D721Med (cell line): ENCODE data around the gene PPP1CA.
A peak's percentile ranks its signal among the peaks of the same experiment; 100 is the strongest.
"Not testable (repeated sequence)": the region's sequence is repeated elsewhere in the genome, so short reads cannot be mapped to it uniquely, and the experiment has no call there.

Experiments
- DNase-seq: peaks from one replicate; pipeline ENCODE4 v3.0.0; 2011; ENCODE audit warnings: low spot score; ENCODE audit not compliant: insufficient read length
- FAIRE-seq: peaks from 2 replicates; lab custom pipeline; 2011; peaks lifted over from hg19 to GRCh38; lab: Jason Lieb, UNC
- TF ChIP-seq, protein P1 (sequence below): IDR thresholded peaks from 2 replicates; pipeline ENCODE4 v1.5.1; 2012; ENCODE audit warnings: mild to moderate bottlenecking, control low read depth; ENCODE audit not compliant: insufficient read depth; ENCODE audit errors: missing control alignments

The PPP1CA gene

DNA sequence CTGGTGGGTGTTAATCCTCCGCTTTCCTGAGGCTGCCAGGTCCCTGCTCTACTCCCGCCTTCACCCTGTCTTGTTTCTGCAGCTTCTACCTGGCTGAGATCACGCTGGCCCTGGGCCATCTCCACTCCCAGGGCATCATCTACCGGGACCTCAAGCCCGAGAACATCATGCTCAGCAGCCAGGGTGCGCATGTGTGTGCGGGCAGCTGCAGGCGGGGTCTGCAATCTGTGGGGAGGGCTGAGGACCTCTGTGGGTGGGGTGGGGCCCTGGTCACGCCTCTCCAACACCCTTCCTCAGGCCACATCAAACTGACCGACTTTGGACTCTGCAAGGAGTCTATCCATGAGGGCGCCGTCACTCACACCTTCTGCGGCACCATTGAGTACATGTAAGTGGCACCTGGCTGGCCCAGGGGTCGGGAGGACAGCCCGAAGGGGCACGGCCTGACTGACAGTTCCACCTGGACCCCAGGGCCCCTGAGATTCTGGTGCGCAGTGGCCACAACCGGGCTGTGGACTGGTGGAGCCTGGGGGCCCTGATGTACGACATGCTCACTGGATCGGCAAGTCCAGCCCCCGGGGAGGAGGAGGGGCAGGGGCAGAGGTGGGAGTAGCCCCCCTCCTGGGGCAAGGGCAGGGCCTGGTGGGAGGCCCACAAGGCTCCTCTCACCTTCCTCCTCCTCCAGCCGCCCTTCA, 31.1 kb upstream of the PPP1CA start:
- TF ChIP-seq, protein P1, sequence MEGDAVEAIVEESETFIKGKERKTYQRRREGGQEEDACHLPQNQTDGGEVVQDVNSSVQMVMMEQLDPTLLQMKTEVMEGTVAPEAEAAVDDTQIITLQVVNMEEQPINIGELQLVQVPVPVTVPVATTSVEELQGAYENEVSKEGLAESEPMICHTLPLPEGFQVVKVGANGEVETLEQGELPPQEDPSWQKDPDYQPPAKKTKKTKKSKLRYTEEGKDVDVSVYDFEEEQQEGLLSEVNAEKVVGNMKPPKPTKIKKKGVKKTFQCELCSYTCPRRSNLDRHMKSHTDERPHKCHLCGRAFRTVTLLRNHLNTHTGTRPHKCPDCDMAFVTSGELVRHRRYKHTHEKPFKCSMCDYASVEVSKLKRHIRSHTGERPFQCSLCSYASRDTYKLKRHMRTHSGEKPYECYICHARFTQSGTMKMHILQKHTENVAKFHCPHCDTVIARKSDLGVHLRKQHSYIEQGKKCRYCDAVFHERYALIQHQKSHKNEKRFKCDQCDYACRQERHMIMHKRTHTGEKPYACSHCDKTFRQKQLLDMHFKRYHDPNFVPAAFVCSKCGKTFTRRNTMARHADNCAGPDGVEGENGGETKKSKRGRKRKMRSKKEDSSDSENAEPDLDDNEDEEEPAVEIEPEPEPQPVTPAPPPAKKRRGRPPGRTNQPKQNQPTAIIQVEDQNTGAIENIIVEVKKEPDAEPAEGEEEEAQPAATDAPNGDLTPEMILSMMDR, result no peak
- FAIRE-seq (no peak), DNase-seq (no peak)

DNA sequence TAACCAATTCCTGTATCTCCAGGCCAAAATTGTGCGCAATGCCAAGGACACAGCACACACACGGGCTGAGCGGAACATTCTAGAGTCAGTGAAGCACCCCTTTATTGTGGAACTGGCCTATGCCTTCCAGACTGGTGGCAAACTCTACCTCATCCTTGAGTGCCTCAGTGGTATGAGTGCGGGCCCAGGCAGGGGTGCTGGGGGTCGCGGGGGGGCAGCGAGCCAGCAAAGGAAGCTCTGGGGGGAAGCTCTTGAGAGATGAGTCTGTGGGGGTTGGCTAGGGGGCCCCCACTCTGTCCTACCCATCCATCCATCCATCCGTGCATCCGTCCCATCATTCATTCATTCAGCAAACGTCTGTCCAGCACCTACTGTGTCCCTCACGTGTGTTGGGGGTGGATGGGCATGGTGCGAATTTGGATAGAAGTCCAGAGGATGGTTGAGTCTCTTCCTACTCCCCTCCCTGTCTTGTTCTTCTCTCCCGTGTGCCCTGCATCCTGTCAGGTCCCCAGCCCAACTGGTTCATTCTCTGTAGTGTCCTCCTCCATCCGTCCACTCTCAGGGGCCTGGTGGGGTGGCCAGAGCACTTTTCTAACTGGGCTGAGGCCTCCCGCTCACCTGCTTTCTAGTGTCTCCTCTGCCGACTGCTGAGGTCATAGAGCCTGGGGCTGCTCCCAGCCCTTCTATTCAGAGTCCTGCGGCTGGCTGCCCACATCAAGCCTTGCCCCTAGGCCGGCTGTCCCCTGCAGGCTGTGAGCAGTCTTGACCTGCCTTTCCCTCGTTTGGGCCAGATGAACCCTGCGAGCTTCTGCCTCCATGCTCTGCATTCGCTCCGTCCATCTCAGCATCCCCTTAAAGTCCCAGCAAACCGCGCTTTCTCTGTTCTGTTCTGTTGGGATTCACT, 29.9 kb upstream of the PPP1CA start:
- TF ChIP-seq, protein P1, result no peak
- no peak for FAIRE-seq

DNA sequence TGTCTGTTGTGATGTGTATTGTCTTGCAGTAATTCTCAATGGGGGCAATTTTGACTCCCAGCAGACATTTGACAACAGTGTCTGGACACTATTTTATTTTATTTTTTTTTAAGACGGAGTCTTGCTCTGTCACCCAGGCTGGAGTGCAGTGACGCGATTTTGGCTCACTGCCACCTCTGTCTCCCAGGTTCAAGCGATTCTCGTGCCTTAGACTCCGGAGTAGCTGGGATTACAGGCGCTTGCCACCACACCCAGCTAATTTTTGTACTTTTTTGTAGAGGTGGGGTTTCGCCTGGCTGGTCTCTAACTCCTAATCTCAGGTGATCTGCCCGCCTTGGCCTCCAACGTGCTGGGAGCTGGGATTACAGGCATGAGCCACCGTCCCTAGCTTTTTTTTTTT, 28.1 kb upstream of the PPP1CA start:
- no peak for DNase-seq
- TF ChIP-seq, protein P1, result no peak
- FAIRE-seq, result no peak

More for the DNA sequence above, 29.9 kb upstream of the PPP1CA start:
- DNase-seq, result no peak

GRCh38 chr11:67429038-67429668, 27.5 kb upstream of the PPP1CA start:
- TF ChIP-seq, protein P1, result no peak
- no peak for FAIRE-seq
- no peak for DNase-seq

- DNase-seq (peak; percentile 100), FAIRE-seq (no peak)
- TF ChIP-seq, protein P1, result no peak
These were observed 26.7 kb upstream of the PPP1CA start, which contains the start of gene RPS6KB2 for GRCh38 chr11:67428052-67429001. TSS of gene RPS6KB2 (plus strand) at chr11:67428494. CDS start at chr11:67428546, 52 bp downstream.

DNA sequence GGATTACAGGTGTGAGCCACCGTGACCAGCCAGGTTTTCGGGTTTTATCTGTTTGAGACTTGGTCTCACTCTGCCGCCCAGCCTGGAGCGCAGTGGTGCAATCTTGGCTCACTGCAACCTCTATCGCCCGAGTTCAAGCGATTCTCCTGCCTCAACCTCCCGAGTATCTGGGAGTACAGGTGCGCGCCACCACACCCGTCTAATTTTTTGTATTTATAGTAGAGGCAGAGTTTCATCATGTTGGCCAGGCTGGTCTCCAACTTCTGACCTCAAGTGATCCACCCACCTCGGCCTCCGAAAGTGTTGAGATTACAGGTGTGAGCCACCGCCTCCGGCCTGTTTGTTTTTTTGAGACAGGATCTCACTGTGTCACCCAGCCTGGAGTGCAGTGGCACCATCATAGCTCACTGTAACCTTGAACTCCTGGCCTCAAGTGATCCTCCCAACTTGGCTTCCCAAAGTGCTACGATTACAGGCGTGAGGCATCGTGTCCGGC, 25.8 kb upstream of the PPP1CA start:
- not testable (repeated sequence) for DNase-seq, FAIRE-seq
